Measurements from ENCODE around the gene TMCO1. TPM values are rescaled to one million over a fixed set of nuclear protein-coding genes. Genes with fewer than 3 reads are reported as not detected.

TMCO1 gene, protein sequence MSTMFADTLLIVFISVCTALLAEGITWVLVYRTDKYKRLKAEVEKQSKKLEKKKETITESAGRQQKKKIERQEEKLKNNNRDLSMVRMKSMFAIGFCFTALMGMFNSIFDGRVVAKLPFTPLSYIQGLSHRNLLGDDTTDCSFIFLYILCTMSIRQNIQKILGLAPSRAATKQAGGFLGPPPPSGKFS
- total RNA-seq (2021), result 95.7 and 116 TPM in 2 replicates
- Bru-seq, nascent RNA, result percentile 63 among the genes with signal in this experiment
- BruChase-seq, experiment 1, labeled RNA remaining after a 2-hour chase, result percentile 54 among the genes with signal in this experiment
- BruChase-seq, experiment 2, labeled RNA remaining after a 6-hour chase, result percentile 66 among the genes with signal in this experiment
- long read RNA-seq, full-length matches to known transcripts, result 225 of 243 reads
- long read RNA-seq, partial matches to known transcripts, result 1 of 243 reads
- long read RNA-seq, other reads (novel, unspliced or antisense), result 17 of 243 reads

DNA sequence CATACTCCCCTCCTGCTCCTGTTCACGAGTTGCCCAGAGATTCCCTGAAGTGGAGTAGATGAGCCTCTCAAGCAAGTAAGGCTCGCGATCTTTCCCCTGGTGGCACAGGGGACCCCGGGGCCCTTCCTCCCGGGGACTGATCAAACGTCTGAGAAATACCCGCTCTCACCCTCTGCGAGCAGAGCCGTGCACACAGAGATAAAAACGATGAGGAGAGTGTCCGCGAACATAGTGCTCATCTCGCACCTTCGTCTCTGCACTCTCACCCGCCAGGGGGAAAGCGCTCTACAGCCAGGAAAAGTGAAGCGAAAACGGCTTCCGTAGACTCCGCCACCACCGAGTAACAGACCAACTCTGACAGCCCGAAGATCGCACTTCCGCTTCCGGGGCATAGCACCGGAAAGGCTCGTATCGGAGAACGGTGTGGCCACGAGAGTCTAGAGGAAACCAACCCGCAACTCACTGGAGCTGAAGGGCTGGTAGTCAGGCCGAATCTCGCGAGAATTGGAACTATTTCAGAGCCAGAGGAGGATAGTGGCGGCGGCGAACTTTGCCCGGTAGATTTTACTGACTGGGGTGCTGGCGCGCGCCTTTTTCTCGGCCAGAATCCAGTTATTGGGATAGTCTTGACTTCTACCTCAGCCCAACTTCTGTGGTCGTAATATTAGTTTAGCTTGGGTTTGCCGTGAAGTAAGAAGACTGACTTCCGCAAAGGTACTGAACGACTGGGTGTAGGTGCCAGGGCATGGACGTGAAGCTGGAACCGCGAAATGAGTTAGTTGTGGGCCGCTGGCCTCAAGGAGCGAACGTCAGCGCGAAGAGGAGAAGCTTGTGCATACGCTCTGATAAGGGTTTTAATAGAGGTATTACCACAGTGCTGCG, at the start of gene TMCO1:
TSS of gene TMCO1 (minus strand) at position 356 of the 882 bp plus-strand sequence. CDS start at position 239, 117 bp downstream.
- intact Hi-C loops (cut with micrococcal nuclease; ENCODE audit: unreplicated experiment), result loop anchor here (5.0 to 10.0 kb wide), 2 partner anchors 59 to 134 kb away; partner anchors contain the start of genes MGST3 and UCK2
- BruUV-seq (replicated peaks), result no TSS peak
- POLR2A ChIA-PET (ENCODE audit: low non-redundant PET), result interaction anchor here (0.6 kb wide), 1 partner anchor 12 kb away, joined by 4 read pairs; no protein-coding TSS in a partner anchor

GRCh38 chr1:165816826-165817497, 48.3 kb upstream of the TMCO1 start:
- no peak for TF ChIP-seq EZH2 (IDR thresholded peaks at IDR 0.05; ENCODE audit: borderline replicate concordance, low read depth, low read length, poor library complexity, severe bottlenecking)
- TF ChIP-seq, protein P1, sequence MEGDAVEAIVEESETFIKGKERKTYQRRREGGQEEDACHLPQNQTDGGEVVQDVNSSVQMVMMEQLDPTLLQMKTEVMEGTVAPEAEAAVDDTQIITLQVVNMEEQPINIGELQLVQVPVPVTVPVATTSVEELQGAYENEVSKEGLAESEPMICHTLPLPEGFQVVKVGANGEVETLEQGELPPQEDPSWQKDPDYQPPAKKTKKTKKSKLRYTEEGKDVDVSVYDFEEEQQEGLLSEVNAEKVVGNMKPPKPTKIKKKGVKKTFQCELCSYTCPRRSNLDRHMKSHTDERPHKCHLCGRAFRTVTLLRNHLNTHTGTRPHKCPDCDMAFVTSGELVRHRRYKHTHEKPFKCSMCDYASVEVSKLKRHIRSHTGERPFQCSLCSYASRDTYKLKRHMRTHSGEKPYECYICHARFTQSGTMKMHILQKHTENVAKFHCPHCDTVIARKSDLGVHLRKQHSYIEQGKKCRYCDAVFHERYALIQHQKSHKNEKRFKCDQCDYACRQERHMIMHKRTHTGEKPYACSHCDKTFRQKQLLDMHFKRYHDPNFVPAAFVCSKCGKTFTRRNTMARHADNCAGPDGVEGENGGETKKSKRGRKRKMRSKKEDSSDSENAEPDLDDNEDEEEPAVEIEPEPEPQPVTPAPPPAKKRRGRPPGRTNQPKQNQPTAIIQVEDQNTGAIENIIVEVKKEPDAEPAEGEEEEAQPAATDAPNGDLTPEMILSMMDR (conservative IDR thresholded peaks at IDR 0.05; ENCODE audit: low read depth, low read length), result no peak
- no peak for DNase-seq (ENCODE audit: low spot score)
- Histone ChIP-seq H3K27me3 (replicated peaks; ENCODE audit: insufficient read depth, low read depth, low read length, poor library complexity) (no peaks in the 10 kb centered on the region), H3K36me3 (ENCODE audit: insufficient read depth, low read length, poor library complexity, severe bottlenecking) (no peaks in the 10 kb centered on the region), H3K9me3 (ENCODE audit: low read depth, low read length, poor library complexity, severe bottlenecking) (no peaks in the 10 kb centered on the region), H3K4me3 (ENCODE audit: low read depth, low read length, poor library complexity, severe bottlenecking) (no peak overlapping the region), H3K4me1 (ENCODE audit: insufficient read depth, low read length, poor library complexity, severe bottlenecking) (no peaks in the 10 kb centered on the region), H3K27ac (ENCODE audit: low read depth, low read length, poor library complexity, severe bottlenecking) (no peak overlapping the region)
- intact Hi-C loops (cut with micrococcal nuclease; ENCODE audit: unreplicated experiment), result no loop called here
- POLR2A ChIA-PET (ENCODE audit: low non-redundant PET), result no interaction called here
- BruUV-seq (replicated peaks), result no TSS peak
- CTCF ChIA-PET, result no interaction called here

More for the DNA sequence above, at the start of gene TMCO1:
- CTCF ChIA-PET, result no interaction called here
- Histone ChIP-seq H3K4me1 (ENCODE audit: insufficient read depth, low read length, poor library complexity, severe bottlenecking) (peaks cover 6% of the 10 kb centered on the region), H3K27me3 (replicated peaks; ENCODE audit: insufficient read depth, low read depth, low read length, poor library complexity) (no peaks in the 10 kb centered on the region), H3K27ac (ENCODE audit: low read depth, low read length, poor library complexity, severe bottlenecking) (peak within 1 kb of the TSS; percentile 95), H3K36me3 (ENCODE audit: insufficient read depth, low read length, poor library complexity, severe bottlenecking) (peaks cover 20% of the 10 kb centered on the region), H3K9me3 (ENCODE audit: low read depth, low read length, poor library complexity, severe bottlenecking) (no peaks in the 10 kb centered on the region), H3K4me3 (ENCODE audit: low read depth, low read length, poor library complexity, severe bottlenecking) (peak within 1 kb of the TSS; percentile 85)
- no peak for TF ChIP-seq EZH2 (IDR thresholded peaks at IDR 0.05; ENCODE audit: borderline replicate concordance, low read depth, low read length, poor library complexity, severe bottlenecking)
- TF ChIP-seq, protein P1 (conservative IDR thresholded peaks at IDR 0.05; ENCODE audit: low read depth, low read length), result no peak
- peak; percentile 99 for DNase-seq (ENCODE audit: low spot score)

- no TSS peak for BruUV-seq (replicated peaks)
- intact Hi-C loops (cut with micrococcal nuclease; ENCODE audit: unreplicated experiment), result no loop called here
- no peaks in the 10 kb centered on the region for H3K27me3 ChIP-seq (replicated peaks; ENCODE audit: insufficient read depth, low read depth, low read length, poor library complexity)
- no peak for DNase-seq (ENCODE audit: low spot score)
- H3K4me3 ChIP-seq (ENCODE audit: low read depth, low read length, poor library complexity, severe bottlenecking), result no peak overlapping the region
- TF ChIP-seq, protein P1 (conservative IDR thresholded peaks at IDR 0.05; ENCODE audit: low read depth, low read length), result no peak
- no peak for TF ChIP-seq EZH2 (IDR thresholded peaks at IDR 0.05; ENCODE audit: borderline replicate concordance, low read depth, low read length, poor library complexity, severe bottlenecking)
- H3K36me3 ChIP-seq (ENCODE audit: insufficient read depth, low read length, poor library complexity, severe bottlenecking), result no peaks in the 10 kb centered on the region
- H3K4me1 ChIP-seq (ENCODE audit: insufficient read depth, low read length, poor library complexity, severe bottlenecking), result no peaks in the 10 kb centered on the region
- ChIA-PET CTCF (no interaction called here), POLR2A (ENCODE audit: low non-redundant PET) (no interaction called here)
- H3K27ac ChIP-seq (ENCODE audit: low read depth, low read length, poor library complexity, severe bottlenecking), result no peak overlapping the region
- H3K9me3 ChIP-seq (ENCODE audit: low read depth, low read length, poor library complexity, severe bottlenecking), result no peaks in the 10 kb centered on the region
Measured at GRCh38 chr1:165816157-165816556, 47.5 kb upstream of the TMCO1 start.

Measured in A673 (cell line).